HG02970 (cell line): Measurements from ENCODE around the gene MCC.
"Not testable (repeated sequence)": the region's sequence is repeated elsewhere in the genome, so short reads cannot be mapped to it uniquely, and the experiment has no call there.

Source experiments
- ATAC-seq: cut with Tn5 transposase; IDR thresholded peaks from one replicate; pipeline ENCODE4 v1.9.1; 2021; ENCODE audit warnings: mild to moderate bottlenecking, moderate library complexity, moderate number of reproducible peaks; ENCODE audit not compliant: unreplicated experiment, low FRiP score

MCC gene

DNA sequence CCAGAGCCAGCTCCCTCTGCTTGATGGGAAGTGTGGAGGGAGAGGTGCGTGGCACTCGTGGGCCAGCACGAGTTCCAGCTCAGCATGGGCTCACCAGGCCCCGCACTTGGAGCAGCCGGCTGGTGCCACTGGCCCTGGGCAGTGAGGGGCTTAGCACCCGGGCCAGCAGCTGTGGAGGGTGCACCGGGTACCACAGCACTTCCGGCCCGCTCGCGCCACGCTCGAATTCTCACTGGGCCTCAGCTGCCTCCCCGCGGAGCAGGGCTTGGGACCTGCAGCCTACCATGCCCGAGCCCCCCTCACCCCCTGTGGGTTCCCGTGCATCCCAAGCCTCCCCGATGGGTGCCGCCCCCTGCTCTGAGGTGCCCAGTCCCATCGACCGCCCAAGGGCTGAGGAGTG is 413.2 kb downstream of the MCC start:
- ATAC-seq = no peak

DNA sequence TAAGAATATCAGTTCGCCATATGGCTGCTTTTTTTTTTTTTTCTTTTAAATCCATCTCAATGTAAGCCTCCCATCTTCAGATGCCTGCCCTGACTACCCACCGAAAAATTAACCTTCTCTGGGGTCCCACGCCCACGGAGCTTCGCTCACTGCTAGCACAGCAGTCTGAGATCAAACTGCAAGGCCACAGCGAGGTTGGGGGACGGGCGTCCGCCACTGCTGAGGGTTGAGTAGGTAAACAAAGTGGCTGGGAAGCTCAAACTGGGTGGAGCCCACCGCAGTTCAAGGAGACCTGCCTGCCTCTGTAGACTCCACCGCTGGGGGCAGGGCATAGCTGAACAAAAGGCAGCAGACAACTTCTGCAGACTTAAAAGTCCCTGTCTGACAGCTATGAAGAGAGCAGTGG is 414.6 kb downstream of the MCC start:
- ATAC-seq = not testable (repeated sequence)

DNA sequence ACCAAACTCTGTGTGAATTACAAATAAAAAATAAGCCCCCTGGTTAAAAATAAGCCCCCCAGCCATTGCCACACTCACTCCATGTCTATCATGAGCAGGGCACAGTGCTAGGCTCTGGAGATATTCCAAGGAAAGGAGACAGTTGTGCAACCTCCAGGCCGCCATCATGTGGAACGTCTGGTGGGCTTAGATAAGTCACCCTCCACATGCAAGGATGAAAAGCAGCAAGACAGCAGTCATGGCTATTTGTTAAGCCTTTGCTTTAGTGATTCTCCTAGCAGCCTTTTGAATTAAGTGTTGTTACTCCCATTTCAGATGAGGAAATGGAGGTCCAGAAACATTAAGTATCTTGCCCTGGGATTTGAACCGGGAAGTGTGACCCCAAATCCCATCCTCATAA is 416.9 kb downstream of the MCC start:
- no peak for ATAC-seq

DNA sequence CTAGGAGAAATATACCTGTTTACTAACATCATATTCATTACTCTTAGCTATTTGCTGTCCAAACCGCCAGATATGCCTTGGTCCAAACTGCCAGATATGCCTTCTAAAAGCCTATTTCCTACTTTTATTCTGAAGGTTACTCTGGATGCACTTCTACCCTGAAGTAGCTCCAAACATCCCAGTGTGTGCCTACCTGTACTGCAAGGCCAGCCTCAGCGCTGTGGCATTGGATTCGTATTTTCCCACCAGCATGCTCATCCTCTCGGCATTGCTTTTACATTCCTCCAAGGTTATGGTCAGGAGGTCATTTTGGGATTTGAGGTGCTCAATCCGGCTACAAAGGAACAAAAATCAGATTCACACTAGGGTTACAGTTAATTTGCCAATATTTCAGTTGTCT is 417.4 kb downstream of the MCC start:
- ATAC-seq = no peak

DNA sequence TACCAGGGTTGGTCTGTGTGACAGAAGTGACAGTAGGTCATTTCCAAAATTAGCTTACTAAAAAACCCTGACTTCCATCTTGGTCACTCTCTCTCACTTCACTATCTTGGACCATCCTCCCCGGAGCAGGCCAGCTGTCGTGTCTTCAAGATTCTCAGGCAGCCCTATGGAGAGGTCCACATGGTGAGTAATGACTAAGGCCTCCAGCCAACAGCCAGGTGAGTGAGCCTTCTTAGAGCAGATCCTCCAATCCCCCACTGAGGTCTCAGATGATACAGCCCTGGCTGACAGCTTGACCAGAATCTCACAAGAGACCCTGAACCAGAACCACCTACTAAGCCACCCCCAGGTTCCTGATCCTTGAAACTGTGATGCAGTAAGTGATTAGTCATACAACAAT is 419.7 kb downstream of the MCC start:
- ATAC-seq = no peak

DNA sequence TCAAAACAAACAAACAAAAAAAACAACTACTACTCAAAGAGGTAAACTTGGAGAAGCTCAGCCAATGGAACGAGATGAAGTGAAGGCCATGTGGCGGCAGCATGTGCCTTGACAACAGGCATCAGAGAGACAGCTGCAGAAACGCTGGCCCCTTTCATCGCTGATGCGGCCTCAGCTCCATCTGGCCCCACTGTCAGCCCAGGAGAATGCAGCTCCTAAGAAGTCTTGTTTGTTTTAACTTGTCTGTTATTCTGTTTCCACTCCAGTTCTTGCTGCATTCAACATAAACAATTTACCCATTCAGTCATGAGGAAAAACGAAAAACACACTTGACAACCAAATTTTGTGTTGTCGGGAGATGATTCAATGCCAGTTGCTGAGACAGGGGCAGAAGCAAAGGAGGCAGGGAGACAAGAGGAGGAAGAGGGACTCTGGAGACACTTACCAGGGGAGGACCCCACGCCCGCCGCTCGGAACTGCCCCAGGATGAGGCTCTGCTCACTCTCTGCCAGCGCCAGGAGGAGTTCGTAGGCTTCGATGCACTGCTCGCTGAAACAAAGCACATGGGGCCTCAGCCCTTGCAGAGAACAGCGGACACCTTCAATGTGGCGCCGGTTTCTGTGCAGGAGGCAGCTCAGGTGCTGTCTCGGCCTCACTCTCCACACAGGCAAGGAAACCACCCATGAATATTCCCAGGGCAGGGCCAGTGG is 420.5 kb downstream of the MCC start:
- ATAC-seq = no peak

DNA sequence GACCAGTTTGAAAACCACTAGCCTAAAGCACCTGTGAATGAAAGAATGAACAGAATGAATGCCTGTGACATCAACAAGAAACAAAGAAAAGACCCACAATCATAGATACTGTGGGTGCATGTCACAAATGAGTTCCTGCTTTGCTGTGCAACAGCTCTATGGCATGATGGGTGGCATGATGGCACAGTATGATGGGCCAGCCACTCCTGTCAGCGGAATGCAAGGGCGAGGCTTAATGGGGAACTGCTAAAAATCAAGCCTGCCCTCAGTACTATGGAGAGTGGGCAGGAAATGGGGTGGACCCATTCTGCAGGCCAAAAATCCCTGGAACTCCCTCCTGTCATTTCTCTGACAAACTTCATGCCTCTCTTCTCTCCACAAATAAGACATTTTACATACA is 422.6 kb downstream of the MCC start:
- no peak for ATAC-seq

DNA sequence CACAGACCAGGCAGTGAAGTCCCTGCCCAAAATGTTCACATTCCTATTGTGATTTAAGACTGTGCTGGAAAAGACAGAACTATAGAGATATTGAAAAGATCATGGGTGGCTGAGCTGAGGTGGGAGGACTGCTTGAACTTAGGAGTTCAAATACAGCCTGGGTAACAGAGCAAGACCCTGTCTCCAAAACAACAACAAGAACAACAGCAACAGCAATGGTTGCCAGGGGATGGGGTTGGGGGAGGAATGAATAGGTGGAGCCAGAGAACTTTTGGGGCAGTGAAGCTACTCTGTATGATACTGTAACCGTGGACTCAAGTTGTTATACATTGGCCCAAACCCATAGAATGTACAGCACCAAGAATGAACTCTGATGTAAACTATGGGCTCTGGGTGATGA is 423.4 kb downstream of the MCC start:
- ATAC-seq = no peak

DNA sequence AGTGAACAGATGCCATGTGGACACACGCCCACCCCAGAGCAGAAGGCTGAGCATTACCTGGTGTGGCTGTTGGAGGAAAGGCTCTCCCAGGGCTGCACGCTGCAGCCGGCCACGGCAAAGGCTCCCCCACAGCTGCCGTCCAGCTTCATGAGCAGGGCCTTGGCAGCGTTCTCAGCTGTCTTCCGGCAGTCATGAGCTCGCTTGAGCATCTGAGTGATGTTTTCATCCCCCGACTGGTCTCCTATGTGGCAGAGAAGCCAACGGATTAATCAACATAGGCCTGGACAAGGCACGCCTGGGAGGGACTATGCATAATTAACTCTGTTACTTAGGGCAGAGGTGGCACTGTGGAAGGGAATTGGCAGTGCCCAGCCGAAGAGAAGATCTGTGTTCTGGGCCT is 424.3 kb downstream of the MCC start:
- ATAC-seq = no peak

DNA sequence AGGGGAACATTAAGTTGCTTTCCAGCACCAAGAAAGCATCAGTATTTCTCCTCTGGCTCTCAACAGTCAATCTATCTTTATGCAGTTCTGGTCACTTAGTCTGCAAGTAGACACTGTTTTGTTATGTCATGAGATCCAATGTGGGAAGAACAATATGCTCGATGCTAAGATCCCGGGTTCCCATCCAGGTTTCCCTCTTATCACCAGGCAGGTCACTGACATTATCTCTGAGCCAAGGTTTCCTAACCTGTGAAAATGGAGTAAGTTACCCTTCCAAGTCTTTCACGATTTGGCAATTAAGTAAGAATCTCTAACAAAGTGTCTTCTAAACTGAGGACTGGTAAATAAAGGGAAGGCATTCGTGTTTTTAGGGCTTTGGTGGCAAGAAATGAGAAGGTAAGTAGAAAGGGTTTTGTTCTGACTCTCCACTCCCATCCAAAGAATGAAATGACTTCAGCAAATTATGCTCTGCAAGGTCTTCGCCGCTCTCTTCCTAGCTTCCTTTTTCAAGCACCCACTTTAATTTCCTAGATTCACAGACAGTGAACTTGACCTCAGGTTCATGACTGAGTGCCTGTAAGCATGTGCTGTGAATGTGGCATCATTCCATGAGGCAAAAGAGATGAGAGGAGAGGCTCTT is 425.3 kb downstream of the MCC start:
- no peak for ATAC-seq

DNA sequence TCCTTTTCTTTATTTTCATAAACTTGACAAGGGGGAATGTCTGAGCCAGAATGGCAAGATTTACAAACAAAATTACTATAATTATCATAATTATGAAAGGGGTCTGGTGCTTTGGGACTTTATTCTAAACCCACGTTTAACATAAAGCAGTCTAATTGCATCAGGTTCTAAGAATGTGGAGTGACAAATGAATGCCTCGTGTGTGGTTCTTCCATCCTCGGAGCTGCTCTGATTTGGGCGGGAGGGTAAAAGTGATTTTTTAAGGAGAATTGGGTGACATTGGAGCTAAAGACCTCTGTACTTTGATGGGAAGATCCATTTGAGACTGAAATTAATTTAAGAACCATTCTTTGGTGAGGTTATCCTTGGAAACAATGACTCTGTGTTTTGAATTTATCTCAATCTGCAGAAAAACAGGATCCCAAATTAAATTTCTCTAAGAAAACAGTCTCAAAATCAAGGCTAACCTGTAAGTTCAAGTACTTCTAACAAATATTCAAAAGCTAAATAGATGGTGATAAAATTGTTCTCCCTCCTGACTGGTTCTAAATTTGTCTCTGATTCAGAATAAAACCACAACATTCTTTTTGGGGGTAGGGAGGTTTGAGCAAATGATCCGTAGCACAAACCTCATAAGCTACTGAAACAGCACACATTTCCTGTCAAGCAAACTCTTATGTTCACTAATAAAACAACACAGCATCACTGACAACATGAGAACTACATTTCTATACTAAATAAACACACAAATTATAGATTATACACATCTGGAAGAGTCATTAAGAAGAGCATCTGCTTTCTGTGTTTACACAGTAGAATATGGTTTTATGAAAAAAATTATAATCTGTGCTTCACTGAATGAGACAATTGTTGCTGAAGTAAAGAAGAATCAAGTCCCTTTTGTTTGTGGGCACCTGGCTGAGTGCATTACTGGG is 426.1 kb downstream of the MCC start:
- no peak for ATAC-seq

DNA sequence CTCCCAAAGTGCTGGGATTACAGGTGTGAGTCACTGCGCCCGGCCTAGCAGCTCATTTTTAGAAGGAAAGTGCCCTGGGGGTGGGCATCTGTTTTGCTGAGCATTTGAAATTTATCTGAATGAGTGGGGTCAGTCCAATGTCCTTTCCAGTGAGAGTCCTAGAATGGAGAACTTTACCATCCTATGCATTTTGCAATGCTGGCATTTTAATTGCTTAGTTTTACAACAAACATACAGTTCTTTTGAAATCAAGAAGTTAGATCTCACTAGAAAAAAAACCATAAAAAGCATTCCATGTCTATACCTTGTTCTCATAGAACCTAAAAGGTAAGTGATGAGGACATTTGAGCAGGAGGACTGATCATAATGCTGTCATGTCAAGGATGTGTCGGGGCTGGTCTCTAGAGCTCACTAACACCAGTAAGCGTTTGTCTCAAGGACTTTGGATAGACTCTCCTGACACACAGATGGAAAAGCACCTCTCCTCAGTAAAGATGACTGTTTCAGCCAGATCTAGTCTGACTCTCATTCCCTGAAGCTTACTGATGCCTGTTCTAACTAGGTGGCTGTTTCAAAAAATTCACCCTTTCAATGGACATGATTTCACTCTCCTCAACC is 427.7 kb downstream of the MCC start:
- no peak for ATAC-seq

DNA sequence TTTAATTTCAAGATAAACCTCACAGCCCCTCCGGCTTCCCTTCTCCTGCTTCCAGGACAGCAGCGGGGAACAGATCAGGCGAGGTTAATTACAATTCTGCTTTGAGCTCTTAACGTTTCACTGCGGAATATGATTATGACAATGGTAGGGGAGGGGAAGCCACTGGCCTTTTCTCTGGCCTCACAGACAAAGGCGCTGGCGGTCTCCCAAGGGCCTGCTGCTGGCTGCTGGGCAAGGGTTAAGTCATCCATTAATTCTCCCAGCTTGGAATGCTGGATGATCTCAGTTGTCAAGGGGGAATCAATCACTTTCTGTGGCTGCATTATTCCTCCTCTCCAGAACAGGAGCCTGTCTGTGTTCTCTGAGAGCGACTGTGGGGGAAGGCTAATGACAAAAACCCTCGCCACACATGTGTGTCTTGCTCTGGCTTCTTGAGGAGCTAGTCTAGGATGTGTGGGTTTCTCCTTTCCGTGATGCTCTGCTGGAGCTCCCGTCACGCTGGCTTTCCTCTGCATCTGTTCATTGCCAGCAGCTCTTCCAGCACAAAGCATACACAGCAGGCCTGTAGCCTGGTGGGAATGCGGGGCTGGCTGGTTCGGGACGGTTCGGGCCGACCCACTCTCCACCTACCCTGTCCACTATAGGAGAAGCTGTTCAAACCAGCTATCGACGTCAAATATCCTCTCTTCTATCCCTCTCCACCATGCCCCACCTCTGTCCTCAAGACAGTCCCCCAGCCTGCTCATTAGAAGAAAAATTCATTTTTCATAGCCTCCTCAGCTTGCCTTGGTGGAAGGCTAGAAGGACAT is 428.8 kb downstream of the MCC start:
- ATAC-seq = no peak

DNA sequence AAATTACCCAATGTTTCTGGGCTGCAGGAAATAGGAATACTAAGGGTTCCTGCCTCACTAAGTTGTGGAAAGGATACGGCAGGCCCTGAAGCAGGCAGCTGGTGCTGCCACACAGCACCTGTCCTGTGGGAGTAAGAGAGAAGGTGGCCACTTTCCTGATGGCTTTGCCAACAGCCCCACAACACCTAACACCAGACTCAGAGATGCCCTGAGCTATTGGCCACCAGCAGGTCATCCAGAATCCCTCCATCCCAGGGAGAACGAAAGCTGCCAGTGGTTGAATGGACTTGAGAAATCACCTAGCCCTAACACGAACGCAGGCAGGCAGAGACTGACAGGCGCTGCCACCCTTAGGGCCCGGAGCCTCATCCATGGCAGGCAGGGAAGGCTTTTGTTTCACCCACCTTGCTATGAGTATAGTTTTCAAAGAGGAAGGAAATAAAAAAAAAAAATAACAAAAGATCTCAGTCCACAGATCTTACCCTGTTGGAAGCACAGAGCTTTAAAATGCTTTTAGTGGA is 429.5 kb downstream of the MCC start:
- no peak for ATAC-seq

DNA sequence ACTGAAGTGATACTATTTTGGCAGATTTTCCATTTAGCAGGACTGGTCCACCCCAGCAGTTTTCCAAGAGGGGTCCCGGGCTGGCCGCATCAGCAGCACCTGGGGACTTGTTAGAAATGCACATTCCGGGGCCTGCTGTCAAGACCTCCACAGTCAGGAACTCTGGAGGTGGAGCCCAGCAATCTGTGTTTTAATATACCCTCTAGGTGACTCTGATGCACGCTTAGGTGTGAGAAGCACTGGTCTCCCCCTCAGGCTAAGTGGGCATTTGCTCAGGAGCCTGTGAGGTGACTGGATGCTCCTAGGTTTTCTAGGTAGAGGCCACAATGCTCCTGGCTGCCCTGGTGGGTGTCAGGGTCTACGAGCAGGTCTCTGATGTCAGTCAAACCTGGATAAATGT is 430.0 kb downstream of the MCC start:
- ATAC-seq = no peak

DNA sequence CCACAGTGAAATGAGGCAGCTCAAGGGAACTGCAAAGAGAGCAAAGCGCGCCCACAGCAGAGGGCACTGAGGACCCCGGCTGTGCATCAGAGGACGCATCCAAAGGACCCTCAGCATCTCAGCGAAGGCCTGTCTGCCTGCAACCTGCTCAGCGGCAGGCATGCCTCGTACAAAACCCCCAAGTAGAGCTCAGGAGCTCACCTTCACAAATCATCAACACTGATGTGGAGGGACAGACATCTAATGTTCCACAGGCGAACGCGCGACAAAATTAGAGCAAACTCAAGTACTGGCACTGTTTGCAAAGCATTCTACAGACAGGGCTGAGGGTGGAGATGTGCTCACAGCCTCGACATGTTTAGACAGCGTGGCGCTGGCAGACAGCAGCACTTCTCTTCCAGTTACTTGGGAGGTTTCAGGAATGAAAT is 430.7 kb downstream of the MCC start:
- ATAC-seq = no peak

DNA sequence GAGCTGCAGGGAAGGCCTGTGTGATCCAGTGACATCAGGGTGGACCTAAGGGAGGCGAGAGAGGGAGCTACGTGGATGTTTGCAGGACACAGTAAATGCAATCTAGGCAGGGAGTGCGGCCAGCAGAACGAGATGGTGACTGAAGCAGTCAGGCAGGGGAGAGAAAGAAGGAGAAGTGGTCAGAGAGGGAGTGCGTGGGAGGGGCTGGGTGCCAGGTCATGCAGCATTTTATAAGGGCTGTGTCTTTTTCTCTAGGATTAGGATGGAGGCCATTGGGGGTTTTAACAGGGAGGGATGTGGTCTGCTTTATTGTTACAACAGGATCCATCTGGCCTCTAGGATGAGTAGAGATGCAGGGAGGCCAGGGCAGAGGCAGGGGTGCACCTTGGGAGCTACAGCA is 431.3 kb downstream of the MCC start:
- no peak for ATAC-seq

DNA sequence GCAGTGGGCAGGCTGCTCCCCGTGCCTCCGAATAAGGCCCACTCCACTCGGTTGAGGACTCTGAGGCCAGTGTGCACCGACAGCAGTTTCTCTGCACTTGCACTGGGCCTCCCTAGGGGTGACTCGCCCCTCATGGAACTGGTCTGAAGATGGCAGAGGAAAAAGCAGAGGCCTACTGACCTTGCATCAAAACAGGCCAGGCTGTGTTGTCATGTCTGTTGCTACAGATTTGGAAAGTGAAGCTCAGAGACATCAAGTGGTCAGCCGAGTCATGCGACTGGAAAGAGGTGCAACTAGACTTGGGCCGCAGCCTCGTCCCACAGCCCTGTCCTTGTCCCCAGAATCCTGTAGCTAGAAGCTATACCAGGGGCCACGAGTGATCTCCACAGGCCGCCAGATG is 433.4 kb downstream of the MCC start:
- ATAC-seq = no peak

DNA sequence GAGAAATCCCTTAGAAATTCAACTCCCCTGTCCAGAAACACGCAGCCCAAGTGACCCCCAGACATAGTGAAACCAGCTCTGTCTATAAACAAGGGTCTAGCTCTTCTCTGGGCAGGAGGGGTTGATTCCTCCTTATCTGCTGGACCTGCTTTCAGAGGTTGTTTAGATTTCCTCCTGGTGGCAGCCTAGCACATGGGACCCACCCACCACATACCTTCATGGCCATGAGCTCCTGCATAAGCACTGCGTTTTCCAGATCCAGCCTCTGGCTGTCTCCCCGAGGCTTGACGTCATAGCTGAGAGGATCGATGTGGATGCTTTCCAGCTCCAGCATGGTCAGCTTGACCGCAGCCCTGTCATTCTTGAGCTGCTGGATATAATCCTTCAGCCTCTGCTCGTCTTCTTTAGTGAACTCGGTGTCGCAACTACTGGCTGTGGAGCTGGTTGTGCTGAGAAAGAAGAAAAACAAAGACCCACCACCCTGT is 434.7 kb downstream of the MCC start:
- ATAC-seq = no peak
